ENCODE data around the gene BIRC3. TPM values are rescaled to one million over a fixed set of nuclear protein-coding genes. Genes with fewer than 3 reads are reported as not detected.

BIRC3 gene
- total and polyA plus RNA-seq, 2 of the 8 experiments (the other 6 are each of a cell fraction or from before 2014, with no cell fraction given) = 0.08 to 0.20 TPM

DNA sequence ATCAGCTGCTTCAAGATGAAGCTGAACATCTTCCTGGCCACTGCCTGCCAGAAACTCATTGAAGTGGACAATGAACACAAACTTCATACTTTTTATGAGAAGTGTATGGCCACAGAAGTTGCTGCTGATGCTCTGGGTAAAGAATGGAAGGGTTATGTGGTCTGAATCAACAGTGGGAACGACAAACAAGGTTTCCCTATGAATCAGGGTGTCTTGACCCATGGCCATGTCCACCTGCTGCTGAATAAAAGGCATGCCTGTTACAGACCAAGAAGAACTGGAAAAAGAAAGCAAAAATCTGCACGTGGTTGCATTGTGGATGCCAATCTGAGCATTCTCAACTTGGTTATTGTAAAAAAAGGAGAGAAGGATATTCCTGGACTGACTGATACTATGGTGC lies 22.2 kb upstream of the BIRC3 start:
- Histone ChIP-seq H2BK20ac (ENCODE audit: low read length) (no peak overlapping the region), H3K4me1 (replicated peaks in 1 of 4; ENCODE audit: control insufficient read depth in 3 of 4, insufficient read depth in 4 of 4, low read length in 3 of 4) (no peaks in the 10 kb centered on the region), H3K9ac (replicated peaks in 1 of 4; ENCODE audit: extremely low read depth in 1 of 4, low read depth in 3 of 4, low read length in 3 of 4) (no peak overlapping the region), H2BK15ac (ENCODE audit: low read length) (no peak overlapping the region), H4K91ac (replicated peaks; ENCODE audit: insufficient read length, low read length) (no peak overlapping the region), H3K27ac (ENCODE audit: low read depth, low read length) (no peak overlapping the region), H3K23me2 (ENCODE audit: low read depth, low read length) (no peaks in the 10 kb centered on the region), H3K4me3 (ENCODE audit: extremely low read depth in 1 of 4, insufficient read depth in 2 of 4, low read depth in 3 of 4, low read length in 4 of 4) (no peak overlapping the region), H2BK120ac (replicated peaks; ENCODE audit: low read depth, low read length) (no peak overlapping the region), H2BK12ac (ENCODE audit: low read depth, low read length) (no peak overlapping the region), H4K20me1 (replicated peaks in 1 of 2; ENCODE audit: control insufficient read depth in 1 of 2, insufficient read depth in 2 of 2, low read length in 2 of 2) (no peaks in the 10 kb centered on the region), H3K36me3 (ENCODE audit: control insufficient read depth in 2 of 4, insufficient read depth in 4 of 4, low read length in 3 of 4) (no peaks in the 10 kb centered on the region), H3K56ac (replicated peaks; ENCODE audit: insufficient read length, low read depth, low read length) (no peak overlapping the region), H2AK5ac (ENCODE audit: low read depth, low read length) (no peak overlapping the region), H4K5ac (ENCODE audit: insufficient read length, low read depth, low read length) (no peak overlapping the region), H3K18ac (ENCODE audit: extremely low read depth, low read length) (no peak overlapping the region), H3K23ac (ENCODE audit: insufficient read length) (no peak overlapping the region), H3K14ac (ENCODE audit: insufficient read length) (no peak overlapping the region), H2BK5ac (ENCODE audit: low read depth, low read length) (no peak overlapping the region), H4K8ac (ENCODE audit: extremely low read depth, insufficient read depth, low read length) (no peak overlapping the region), H3K79me1 (ENCODE audit: low read depth, low read length) (no peaks in the 10 kb centered on the region), H3K9me3 (ENCODE audit: insufficient read depth in 2 of 2, low read depth in 1 of 2, low read length in 1 of 2) (no peaks in the 10 kb centered on the region), H3K79me2 (ENCODE audit: control insufficient read depth in 1 of 2, insufficient read depth in 2 of 2, low read length in 2 of 2) (no peaks in the 10 kb centered on the region), H2AFZ (ENCODE audit: low read length) (no peak overlapping the region), H3K4ac (replicated peaks; ENCODE audit: insufficient read length, low read depth, low read length) (no peak overlapping the region), H3K4me2 (ENCODE audit: insufficient read depth in 1 of 2, low read depth in 2 of 2, low read length in 2 of 2) (no peak overlapping the region), H3K27me3 (replicated peaks in 1 of 4; ENCODE audit: control insufficient read depth in 3 of 4, extremely low read depth in 1 of 4, insufficient read depth in 3 of 4, low read length in 3 of 4) (no peaks in the 10 kb centered on the region)
- TF ChIP-seq SRF (IDR thresholded peaks at IDR 0.05; ENCODE audit: low read depth, low read length) = no peak
- TF ChIP-seq CHD2 (IDR thresholded peaks at IDR 0.05; ENCODE audit: low read length) = no peak
- TF ChIP-seq, protein P1, sequence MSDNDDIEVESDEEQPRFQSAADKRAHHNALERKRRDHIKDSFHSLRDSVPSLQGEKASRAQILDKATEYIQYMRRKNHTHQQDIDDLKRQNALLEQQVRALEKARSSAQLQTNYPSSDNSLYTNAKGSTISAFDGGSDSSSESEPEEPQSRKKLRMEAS (IDR thresholded peaks at IDR 0.05) = no peak
- TF ChIP-seq SAP30 (IDR thresholded peaks at IDR 0.05; ENCODE audit: insufficient read depth, insufficient replicate concordance, low read length) = no peak
- no peak for TF ChIP-seq SP2 (IDR thresholded peaks at IDR 0.05; ENCODE audit: low read length)
- POLR2A ChIA-PET (ENCODE audit: partially characterized antibody) = interaction anchor here (0.6 to 0.7 kb wide), 2 partner anchors 14 to 156 kb away, joined by 3 to 4 read pairs; no protein-coding TSS in a partner anchor
- CTCF ChIA-PET (ENCODE audit: partially characterized antibody) = interaction anchor here (0.6 to 10.2 kb wide), 21 partner anchors 8 to 420 kb away, joined by 3 to 214 read pairs (median 6); no protein-coding TSS in a partner anchor
- DNase-seq (ENCODE audit: low read depth in 1 of 2, low spot score in 2 of 2) = no peak
- no peak for FAIRE-seq
- WGBS, 2 experiments (ENCODE audit: extremely low coverage in 1 of 2, insufficient coverage in 1 of 2, insufficient read length in 1 of 2, insufficient replicate concordance in 2 of 2, low coverage in 1 of 2, low lambda C conversion rate in 2 of 2, missing lambda C conversion rate in 1 of 2) = 82% methylated on average over 2 of the region's 2 CpGs; no CpG with 5 or more reads in 1 of the 2 experiments
